IMR-90 (cell line): ENCODE measurements around the gene BRMS1. TPM values are rescaled to one million over a fixed set of nuclear protein-coding genes. Genes with fewer than 3 reads are reported as not detected.

Source experiments
- ATAC-seq: fragments of 200-7000 bp; cut with Tn5 transposase; 2 replicates; pipeline ENCODE4 v1.9.1; 2020; ENCODE audit warnings: low read depth, mild to moderate bottlenecking, moderate library complexity
- BruUV-seq: library from RNA; stranded (reverse); fragments of 400-500 nt; replicated peaks from 2 replicates; lab custom pipeline; 2021; lab: Mats Ljungman, UMichigan
- CTCF ChIA-PET: fragments of 300-600 bp; formaldehyde crosslinking; extraction: SDS; loops from one replicate; lab custom pipeline; 2021; ENCODE audit warnings: antibody characterized with exemption; lab: Yijun Ruan, JAX
- POLR2A ChIA-PET: fragments of 300-600 bp; sonication (Branson Sonifier 250); formaldehyde crosslinking; loops from one replicate; lab custom pipeline; 2022; ENCODE audit warnings: antibody characterized with exemption; ENCODE audit not compliant: unreplicated experiment; lab: Charles Lee
- DNase-seq: peaks from one replicate; pipeline ENCODE4 v3.0.0; 2013
- H2AFZ ChIP-seq: replicated peaks from 2 replicates; pipeline ENCODE3; 2013; ENCODE audit warnings: low read length, mild to moderate bottlenecking; ENCODE audit not compliant: poor library complexity
- H2AK5ac ChIP-seq: 2 replicates; pipeline ENCODE4 v1.6.1; 2013; ENCODE audit warnings: low read depth, low read length, inconsistent platforms
- H2AK9ac ChIP-seq: replicated peaks from 2 replicates; pipeline ENCODE3; 2013; ENCODE audit warnings: mild to moderate bottlenecking, low read depth, low read length, moderate library complexity; ENCODE audit not compliant: poor library complexity
- H2BK120ac ChIP-seq: 2 replicates; pipeline ENCODE4 v1.6.1; 2013; ENCODE audit warnings: low read depth, low read length, inconsistent platforms
- H2BK15ac ChIP-seq: 3 replicates; pipeline ENCODE4 v1.6.1; 2013; ENCODE audit warnings: low read depth, low read length, inconsistent platforms
- H2BK20ac ChIP-seq: 2 replicates; pipeline ENCODE4 v1.6.1; 2013; ENCODE audit warnings: low read depth, mild to moderate bottlenecking, inconsistent platforms, low read length, moderate library complexity
- H2BK5ac ChIP-seq: 2 replicates; pipeline ENCODE4 v1.6.1; 2013; ENCODE audit warnings: mild to moderate bottlenecking, low read depth, low read length, inconsistent platforms; ENCODE audit not compliant: poor library complexity, severe bottlenecking
- H3K14ac ChIP-seq: replicated peaks from 2 replicates; pipeline ENCODE4 v1.6.1; 2013; ENCODE audit warnings: low read depth, low read length, inconsistent platforms
- H3K18ac ChIP-seq: 2 replicates; pipeline ENCODE4 v1.6.1; 2013; ENCODE audit warnings: low read depth, low read length, control low read depth
- H3K23ac ChIP-seq: 2 replicates; pipeline ENCODE4 v1.6.1; 2013; ENCODE audit warnings: low read depth, low read length, inconsistent platforms
- H3K27ac ChIP-seq: 2 replicates; pipeline ENCODE4 v1.5.1; 2013; ENCODE audit warnings: mild to moderate bottlenecking, control low read depth, low read length; ENCODE audit not compliant: insufficient read depth
- H3K27me3 ChIP-seq: 2 replicates; pipeline ENCODE4 v1.6.1; 2013; ENCODE audit warnings: low read length; ENCODE audit not compliant: control insufficient read depth, insufficient read depth
- H3K36me3 ChIP-seq: 2 replicates; pipeline ENCODE4 v1.6.1; 2013; ENCODE audit warnings: low read length, mixed read lengths; ENCODE audit not compliant: control insufficient read depth, insufficient read depth
- H3K4ac ChIP-seq: 2 replicates; pipeline ENCODE4 v1.6.1; 2013; ENCODE audit warnings: low read depth, low read length, inconsistent platforms
- H3K4me1 ChIP-seq: 2 replicates; pipeline ENCODE4 v1.6.1; 2013; ENCODE audit warnings: low read length, mixed read lengths; ENCODE audit not compliant: control insufficient read depth, insufficient read depth
- H3K4me2 ChIP-seq: 2 replicates; pipeline ENCODE4 v1.6.1; 2013; ENCODE audit warnings: low read depth, mild to moderate bottlenecking, control low read depth, low read length, moderate library complexity
- H3K4me3 ChIP-seq: 2 replicates; pipeline ENCODE4 v1.5.1; 2013; ENCODE audit warnings: low read depth, mild to moderate bottlenecking, control low read depth, low read length, moderate library complexity; ENCODE audit not compliant: insufficient read depth
- H3K56ac ChIP-seq: 2 replicates; pipeline ENCODE4 v1.6.1; 2013; ENCODE audit warnings: low read length, inconsistent platforms; ENCODE audit not compliant: insufficient read depth; ENCODE audit errors: extremely low read depth
- H3K79me1 ChIP-seq, 2 experiments: 2 replicates each; pipeline ENCODE4 v1.6.1; 2013; ENCODE audit warnings: low read length in 2 of 2, inconsistent platforms in 1 of 2, low read depth in 1 of 2
- H3K9ac ChIP-seq: 2 replicates; pipeline ENCODE4 v1.6.1; 2013; ENCODE audit warnings: low read depth, low read length, control low read depth
- H3K9me1 ChIP-seq: 2 replicates; pipeline ENCODE4 v1.6.1; 2013; ENCODE audit warnings: low read length, inconsistent platforms; ENCODE audit not compliant: insufficient read depth
- H3K9me3 ChIP-seq: 2 replicates; pipeline ENCODE4 v1.6.1; 2013; ENCODE audit warnings: low read length; ENCODE audit not compliant: control insufficient read depth, insufficient read depth
- H4K20me1 ChIP-seq: 2 replicates; pipeline ENCODE4 v1.6.1; 2013; ENCODE audit warnings: low read length, inconsistent platforms; ENCODE audit not compliant: insufficient read depth
- H4K5ac ChIP-seq: 2 replicates; pipeline ENCODE4 v1.6.1; 2013; ENCODE audit warnings: mild to moderate bottlenecking, low read depth, low read length, control low read depth
- H4K8ac ChIP-seq, 2 experiments: 2 replicates each; pipeline ENCODE4 v1.6.1; 2013; ENCODE audit warnings: low read depth in 2 of 2, low read length in 2 of 2, control low read depth in 1 of 2, inconsistent platforms in 1 of 2
- H4K91ac ChIP-seq: 2 replicates; pipeline ENCODE4 v1.6.1; 2013; ENCODE audit warnings: low read depth, low read length, inconsistent platforms; ENCODE audit not compliant: insufficient read depth
- BHLHE40 ChIP-seq: fragments of 150-350 bp; IDR thresholded peaks from 2 replicates; pipeline ENCODE4 v1.6.1; 2016; ENCODE audit warnings: mild to moderate bottlenecking, low read depth, low read length
- CEBPB ChIP-seq: IDR thresholded peaks from 2 replicates; pipeline ENCODE4 v1.6.1; 2012; ENCODE audit warnings: low read depth, low read length, improper control_type of control experiment
- CHD1 ChIP-seq: IDR thresholded peaks from 2 replicates; pipeline ENCODE4 v1.6.1; 2012; ENCODE audit warnings: low read depth, low read length, improper control_type of control experiment
- CTCF ChIP-seq: conservative IDR thresholded peaks from 2 replicates; pipeline ENCODE4 v1.5.1; 2012; ENCODE audit warnings: mild to moderate bottlenecking, low read depth, low read length, improper control_type of control experiment
- MAZ ChIP-seq: IDR thresholded peaks from 2 replicates; pipeline ENCODE4 v1.6.1; 2012; ENCODE audit warnings: low read depth, mild to moderate bottlenecking, low read length, improper control_type of control experiment, moderate library complexity, borderline replicate concordance
- MXI1 ChIP-seq: IDR thresholded peaks from 2 replicates; pipeline ENCODE4 v1.6.1; 2012; ENCODE audit warnings: low read depth, mild to moderate bottlenecking, low read length, moderate library complexity, borderline replicate concordance
- WGBS, 2 experiments: methylation state at CpG; one replicate each; pipeline versions ENCODE4 v1.1.5 to v1.1.7; 2013; ENCODE audit warnings: missing lambda C conversion rate in 2 of 2; ENCODE audit not compliant: insufficient read length in 1 of 2; ENCODE audit errors: extremely low coverage in 2 of 2; 5-methylcytosine and 5-hydroxymethylcytosine counted together
- dilution Hi-C: fragments of 300-500 bp; cut with HindIII; formaldehyde crosslinking; loops from one replicate; pipeline ENCODE4 v1.14.3; 2018; ENCODE audit warnings: low sequenced_read_pairs; ENCODE audit not compliant: unreplicated experiment
- in situ Hi-C: fragments of 300-500 bp; cut with MboI; formaldehyde crosslinking; loops from 3 replicates; pipeline ENCODE4 v1.14.3; 2019; ENCODE audit warnings: low sequenced_read_pairs, inconsistent platforms, mixed read lengths
- intact Hi-C: fragments of 100-400 bp; cut with micrococcal nuclease; formaldehyde crosslinking; loops from 2 replicates; pipeline ENCODE4 v1.10.0; 2022
- polyA plus RNA-seq, 3 experiments: library from polyadenylated mRNA; depleted of rRNA; stranded (reverse); fragments of >200 nt; gene quantifications; 2 replicates each; pipeline ENCODE4 v1.2.3, GENCODE V29; 2012; ENCODE audit warnings: low replicate concordance in 1 of 3
- total RNA-seq: library from RNA; depleted of rRNA; stranded (reverse); fragments of >200 nt; gene quantifications from 2 replicates; pipeline ENCODE4 v1.2.3, GENCODE V29; 2012
- TF ChIP-seq, protein P1 (sequence below): fragments of 150-350 bp; IDR thresholded peaks from 2 replicates; pipeline ENCODE4 v1.6.1; 2017; ENCODE audit warnings: mild to moderate bottlenecking, antibody characterized with exemption, low read length, low read depth

The BRMS1 gene
- total and polyA plus RNA-seq, 2 of the 4 experiments (the other 2 are of a cell fraction) = 48.3 to 57.9 TPM

DNA sequence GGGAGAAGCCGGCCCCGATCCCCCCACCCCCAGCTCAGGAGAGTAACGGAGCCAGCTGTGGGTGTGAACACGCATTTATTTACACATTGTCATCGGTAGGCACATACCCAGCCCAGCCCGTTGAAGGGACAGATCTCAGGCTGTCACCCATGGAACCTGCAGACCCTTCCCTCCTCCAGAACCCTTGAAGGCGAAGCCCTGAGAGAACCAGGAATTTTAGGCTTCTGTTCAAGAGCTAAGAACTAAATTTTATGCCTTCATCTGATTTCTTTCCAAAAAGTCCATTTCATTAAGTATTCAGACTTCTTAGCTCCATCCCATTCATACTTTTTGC lies 379 bp upstream of the BRMS1 start:
- H2AK9ac ChIP-seq = peak overlapping the region; percentile 97
- BruUV-seq = no TSS peak
- H4K5ac ChIP-seq = peak overlapping the region; percentile 94
- no peak overlapping the region for H2AK5ac ChIP-seq
- ChIA-PET CTCF (interaction anchor here (0.7 to 1.8 kb wide), 3 partner anchors 9 to 34 kb away, joined by 4 to 6 read pairs (median 5); partner anchors contain the start of gene RIN1), POLR2A (no interaction called here)
- H3K27me3 ChIP-seq = no peaks in the 10 kb centered on the region
- H3K56ac ChIP-seq = no peak overlapping the region
- 13% methylated on average over 3 of the region's 7 CpGs; no CpG with 5 or more reads in 1 of the 2 experiments for WGBS, 2 experiments
- H2AFZ ChIP-seq = peak overlapping the region; percentile 96
- peak overlapping the region; percentile 73 for H3K9ac ChIP-seq
- ATAC-seq (peak; percentile 0; the same call in 1 of the 2 replicates), DNase-seq (no peak)
- H3K4me1 ChIP-seq = peaks cover 12% of the 10 kb centered on the region
- peaks cover 16% of the 10 kb centered on the region for H3K36me3 ChIP-seq
- H3K27ac ChIP-seq = peak overlapping the region; percentile 60
- peak overlapping the region; percentile 48; the same call in 1 of the 2 replicates for H4K91ac ChIP-seq
- H3K4me2 ChIP-seq = peak overlapping the region; percentile 57
- no peak overlapping the region for H2BK15ac ChIP-seq
- peaks cover 12% of the 10 kb centered on the region; the same call in 1 of the 2 replicates for H3K9me1 ChIP-seq
- H2BK5ac ChIP-seq = no peak overlapping the region
- H4K20me1 ChIP-seq = peaks cover 17% of the 10 kb centered on the region
- peaks cover 28 to 59% of the 10 kb centered on the region in 2 experiments for H3K79me1 ChIP-seq
- peak overlapping the region; percentile 29; the same call in 1 of the 2 replicates for H2BK120ac ChIP-seq
- intact Hi-C loops = no loop called here
- H3K4me3 ChIP-seq = peak overlapping the region; percentile 85
- no peak overlapping the region for H2BK20ac ChIP-seq
- H3K18ac ChIP-seq = no peak overlapping the region
- H3K9me3 ChIP-seq = no peaks in the 10 kb centered on the region
- no peak for TF ChIP-seq CEBPB
- TF ChIP-seq CHD1 = no peak
- TF ChIP-seq, protein P1, sequence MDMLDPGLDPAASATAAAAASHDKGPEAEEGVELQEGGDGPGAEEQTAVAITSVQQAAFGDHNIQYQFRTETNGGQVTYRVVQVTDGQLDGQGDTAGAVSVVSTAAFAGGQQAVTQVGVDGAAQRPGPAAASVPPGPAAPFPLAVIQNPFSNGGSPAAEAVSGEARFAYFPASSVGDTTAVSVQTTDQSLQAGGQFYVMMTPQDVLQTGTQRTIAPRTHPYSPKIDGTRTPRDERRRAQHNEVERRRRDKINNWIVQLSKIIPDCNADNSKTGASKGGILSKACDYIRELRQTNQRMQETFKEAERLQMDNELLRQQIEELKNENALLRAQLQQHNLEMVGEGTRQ = no peak
- TF ChIP-seq MXI1 = no peak
- no peak for TF ChIP-seq MAZ
- TF ChIP-seq CTCF = no peak
- no peak for TF ChIP-seq BHLHE40
- peak overlapping the region; percentile 54 for H3K4ac ChIP-seq
- peak overlapping the region; percentile 87 for H3K14ac ChIP-seq
- 0 out of 2 replicates have a peak overlapping the region, but pooled peaks have one; percentile 14 for H3K23ac ChIP-seq
- in situ Hi-C loops = no loop called here
- dilution Hi-C loops = no loop called here
- peak overlapping the region; percentile 75 to 98 for H4K8ac ChIP-seq
